A673 (cell line): ENCODE measurements around the gene CHIT1.

Source experiments
- EZH2 ChIP-seq: fragments of 200-600 bp; sonication (generic); IDR thresholded peaks from 2 replicates; pipeline ENCODE4 v1.6.1; 2017; ENCODE audit warnings: borderline replicate concordance, low read depth, mild to moderate bottlenecking, mixed read lengths, antibody characterized with exemption, low read length; ENCODE audit not compliant: poor library complexity, severe bottlenecking
- TF ChIP-seq, protein P1 (sequence below): fragments of 300-800, 200-600 bp; sonication (generic); conservative IDR thresholded peaks from 2 replicates; pipeline ENCODE4 v1.5.1; 2017; ENCODE audit warnings: low read depth, mild to moderate bottlenecking, antibody characterized with exemption, low read length, moderate library complexity, mixed read lengths

DNA sequence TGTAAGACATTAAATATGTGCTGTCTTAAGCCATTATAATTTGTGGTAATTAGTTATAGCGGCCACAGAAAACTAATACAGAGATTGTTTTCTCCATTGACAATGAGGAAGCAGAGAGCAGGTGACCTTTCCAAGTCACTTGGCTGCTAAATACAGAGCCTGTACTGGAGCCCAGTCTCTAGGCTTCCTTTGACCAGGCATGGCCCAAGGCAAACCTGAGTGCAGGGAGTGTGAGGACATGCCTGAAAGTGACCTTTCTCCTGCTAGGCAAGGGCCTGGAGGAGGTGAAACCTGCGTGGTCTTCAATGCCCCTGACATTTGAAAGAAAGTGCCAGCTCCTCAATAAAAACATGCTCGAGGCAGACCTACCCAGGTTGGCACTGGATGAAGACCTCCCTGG is 30.5 kb downstream of the CHIT1 start:
- TF ChIP-seq, protein P1, sequence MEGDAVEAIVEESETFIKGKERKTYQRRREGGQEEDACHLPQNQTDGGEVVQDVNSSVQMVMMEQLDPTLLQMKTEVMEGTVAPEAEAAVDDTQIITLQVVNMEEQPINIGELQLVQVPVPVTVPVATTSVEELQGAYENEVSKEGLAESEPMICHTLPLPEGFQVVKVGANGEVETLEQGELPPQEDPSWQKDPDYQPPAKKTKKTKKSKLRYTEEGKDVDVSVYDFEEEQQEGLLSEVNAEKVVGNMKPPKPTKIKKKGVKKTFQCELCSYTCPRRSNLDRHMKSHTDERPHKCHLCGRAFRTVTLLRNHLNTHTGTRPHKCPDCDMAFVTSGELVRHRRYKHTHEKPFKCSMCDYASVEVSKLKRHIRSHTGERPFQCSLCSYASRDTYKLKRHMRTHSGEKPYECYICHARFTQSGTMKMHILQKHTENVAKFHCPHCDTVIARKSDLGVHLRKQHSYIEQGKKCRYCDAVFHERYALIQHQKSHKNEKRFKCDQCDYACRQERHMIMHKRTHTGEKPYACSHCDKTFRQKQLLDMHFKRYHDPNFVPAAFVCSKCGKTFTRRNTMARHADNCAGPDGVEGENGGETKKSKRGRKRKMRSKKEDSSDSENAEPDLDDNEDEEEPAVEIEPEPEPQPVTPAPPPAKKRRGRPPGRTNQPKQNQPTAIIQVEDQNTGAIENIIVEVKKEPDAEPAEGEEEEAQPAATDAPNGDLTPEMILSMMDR: no peak
- TF ChIP-seq EZH2: no peak
